ENCODE data around the gene PRRC1.

GRCh38 chr5:127519527-127519926, 2.1 kb downstream of the PRRC1 start:
- TF ChIP-seq CTCF (conservative IDR thresholded peaks at IDR 0.05; ENCODE audit: low read depth in 2 of 2) (no peak), EZH2 (IDR thresholded peaks at IDR 0.05; ENCODE audit: low read depth, unreplicated experiment) (no peak), EZH2phosphoT487 (IDR thresholded peaks at IDR 0.05; ENCODE audit: unreplicated experiment) (no peak), REST (IDR thresholded peaks at IDR 0.05; ENCODE audit: unreplicated experiment) (no peak), POLR2AphosphoS5 (IDR thresholded peaks at IDR 0.05; ENCODE audit: low read depth) (no peak), JUNB (IDR thresholded peaks at IDR 0.05; ENCODE audit: unreplicated experiment) (no peak)
